ENCODE data around the gene SERPINA10. TPM values are rescaled to one million over a fixed set of nuclear protein-coding genes. Genes with fewer than 3 reads are reported as not detected.

Gene SERPINA10
- total and polyA plus RNA-seq, 2 donors (not counting 3 experiments of a cell fraction or from before 2014, with no cell fraction given), result not detected

- H3K9ac ChIP-seq (replicated peaks; ENCODE audit: extremely low read depth, insufficient read depth, low read length), result no peak overlapping the region
- CTCF ChIA-PET, result no interaction called here
- H3K9me3 ChIP-seq (replicated peaks; ENCODE audit: control insufficient read depth, insufficient read depth, low read length), result peaks cover 2% of the 10 kb centered on the region
- POLR2A ChIA-PET, result no interaction called here
- H3K79me2 ChIP-seq (ENCODE audit: control insufficient read depth, insufficient read depth, low read length), result no peaks in the 10 kb centered on the region
- BruUV-seq (replicated peaks), result no TSS peak
- no peaks in the 10 kb centered on the region for H3K4me1 ChIP-seq (ENCODE audit: control insufficient read depth, extremely low read depth, insufficient read depth, low read length)
- H3K27me3 ChIP-seq (ENCODE audit: control insufficient read depth in 2 of 2, insufficient read depth in 2 of 2, low read length in 2 of 2), result no peaks in the 10 kb centered on the region
- no peak for DNase-seq (ENCODE audit: low read depth, low spot score)
- no peaks in the 10 kb centered on the region for H3K36me3 ChIP-seq (ENCODE audit: control insufficient read depth in 2 of 2, extremely low read depth in 1 of 2, insufficient read depth in 2 of 2, low read length in 2 of 2)
- no peak overlapping the region for H3K4me2 ChIP-seq (ENCODE audit: insufficient read depth, low read length)
- TF ChIP-seq EZH2 (IDR thresholded peaks at IDR 0.05; ENCODE audit: borderline replicate concordance, low read depth, low read length, severe bottlenecking) (no peak), POLR2A (IDR thresholded peaks at IDR 0.05; ENCODE audit: low read depth, low read length) (no peak), GATA2 (IDR thresholded peaks at IDR 0.05; ENCODE audit: insufficient read depth, insufficient read length, low read depth, low read length) (no peak), JUN (IDR thresholded peaks at IDR 0.05; ENCODE audit: borderline replicate concordance, insufficient read depth, insufficient read length, low read depth) (no peak), FOS (IDR thresholded peaks at IDR 0.05; ENCODE audit: borderline replicate concordance, insufficient read depth, low read length) (no peak), MYC (IDR thresholded peaks at IDR 0.05; ENCODE audit: low read depth, low read length) (no peak), POLR2AphosphoS5 (IDR thresholded peaks at IDR 0.05; ENCODE audit: insufficient read depth, low read depth, low read length) (no peak)
- TF ChIP-seq, protein P1, sequence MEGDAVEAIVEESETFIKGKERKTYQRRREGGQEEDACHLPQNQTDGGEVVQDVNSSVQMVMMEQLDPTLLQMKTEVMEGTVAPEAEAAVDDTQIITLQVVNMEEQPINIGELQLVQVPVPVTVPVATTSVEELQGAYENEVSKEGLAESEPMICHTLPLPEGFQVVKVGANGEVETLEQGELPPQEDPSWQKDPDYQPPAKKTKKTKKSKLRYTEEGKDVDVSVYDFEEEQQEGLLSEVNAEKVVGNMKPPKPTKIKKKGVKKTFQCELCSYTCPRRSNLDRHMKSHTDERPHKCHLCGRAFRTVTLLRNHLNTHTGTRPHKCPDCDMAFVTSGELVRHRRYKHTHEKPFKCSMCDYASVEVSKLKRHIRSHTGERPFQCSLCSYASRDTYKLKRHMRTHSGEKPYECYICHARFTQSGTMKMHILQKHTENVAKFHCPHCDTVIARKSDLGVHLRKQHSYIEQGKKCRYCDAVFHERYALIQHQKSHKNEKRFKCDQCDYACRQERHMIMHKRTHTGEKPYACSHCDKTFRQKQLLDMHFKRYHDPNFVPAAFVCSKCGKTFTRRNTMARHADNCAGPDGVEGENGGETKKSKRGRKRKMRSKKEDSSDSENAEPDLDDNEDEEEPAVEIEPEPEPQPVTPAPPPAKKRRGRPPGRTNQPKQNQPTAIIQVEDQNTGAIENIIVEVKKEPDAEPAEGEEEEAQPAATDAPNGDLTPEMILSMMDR (IDR thresholded peaks at IDR 0.05; ENCODE audit: extremely low read depth in 1 of 2, insufficient read depth in 1 of 2, low read depth in 1 of 2, low read length in 2 of 2), result no peak
- TF ChIP-seq, protein P2, sequence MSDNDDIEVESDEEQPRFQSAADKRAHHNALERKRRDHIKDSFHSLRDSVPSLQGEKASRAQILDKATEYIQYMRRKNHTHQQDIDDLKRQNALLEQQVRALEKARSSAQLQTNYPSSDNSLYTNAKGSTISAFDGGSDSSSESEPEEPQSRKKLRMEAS (IDR thresholded peaks at IDR 0.05; ENCODE audit: insufficient read depth, insufficient read length), result no peak
- no peak overlapping the region for H3K4me3 ChIP-seq (replicated peaks in 1 of 3; ENCODE audit: insufficient read depth in 1 of 3, low read depth in 1 of 3, low read length in 3 of 3)
- no peaks in the 10 kb centered on the region for H4K20me1 ChIP-seq (replicated peaks; ENCODE audit: control insufficient read depth, extremely low read depth, insufficient read depth, low read length)
- no peaks in the 10 kb centered on the region for H3K9me1 ChIP-seq (replicated peaks; ENCODE audit: control insufficient read depth, extremely low read depth, insufficient read depth, low read length)
- dilution Hi-C loops (cut with MboI; ENCODE audit: extremely low pct_ligation_motif_present, low sequenced_read_pairs), result no loop called here
- intact Hi-C loops (cut with micrococcal nuclease), result no loop called here
- H2AFZ ChIP-seq (ENCODE audit: low read depth, low read length), result no peak overlapping the region
- FAIRE-seq, result no peak
- no peak overlapping the region for H3K27ac ChIP-seq (ENCODE audit: insufficient read depth, low read depth, low read length)
Observed at GRCh38 chr14:94334872-94335271, 41.8 kb upstream of the SERPINA10 start.

Measured in endothelial cell of umbilical vein (primary cell).